ENCODE measurements around the gene NCOA7. TPM values are rescaled to one million over a fixed set of nuclear protein-coding genes. Genes with fewer than 3 reads are reported as not detected.
"Not testable (repeated sequence)": the region's sequence is repeated elsewhere in the genome, so short reads cannot be mapped to it uniquely, and the experiment has no call there.

The NCOA7 gene
- total RNA-seq, 1 donor from 2014 or later = 26.2 TPM

DNA sequence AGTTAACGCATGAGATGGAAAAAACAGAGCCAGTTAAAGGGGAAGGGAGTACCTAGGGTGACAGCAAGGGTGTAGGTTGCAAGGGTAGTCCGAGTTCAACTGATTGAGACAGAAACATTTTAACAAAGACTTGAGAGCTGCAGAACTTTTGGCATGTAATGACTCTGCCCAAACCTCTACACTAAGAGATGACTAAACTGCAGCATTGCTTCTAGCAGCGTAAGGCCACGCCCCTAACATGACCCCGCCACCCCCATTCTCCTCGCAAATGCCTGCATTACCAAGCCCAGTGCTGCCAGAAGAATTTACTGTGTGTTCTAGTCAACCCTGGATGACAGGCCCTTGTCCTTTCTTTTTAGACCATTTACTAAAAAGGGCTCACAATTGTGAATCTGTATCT, 159.5 kb downstream of the NCOA7 start:
- no peak overlapping the region for H3K4me3 Mint-ChIP-seq (ENCODE audit: unreplicated experiment)
- no peak for DNase-seq (ENCODE audit: low spot score)

DNA sequence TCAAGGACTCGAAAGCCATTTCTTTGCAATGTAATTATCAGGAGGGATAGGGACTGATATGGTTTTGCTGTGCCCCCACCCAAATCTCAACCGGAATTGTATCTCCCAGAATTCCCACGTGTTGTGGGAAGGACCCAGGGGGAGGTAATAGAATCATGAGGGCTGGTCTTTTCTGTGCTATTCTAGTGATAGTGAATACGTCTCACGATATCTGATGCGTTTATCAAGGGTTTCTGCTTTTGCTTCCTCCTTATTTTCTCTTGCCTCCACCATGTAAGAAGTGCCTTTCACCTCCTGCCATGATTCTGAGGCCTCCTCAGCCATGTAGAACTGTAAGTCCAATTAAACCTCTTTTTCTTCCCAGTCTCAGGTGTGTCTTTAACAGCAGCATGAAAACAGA, 160.0 kb downstream of the NCOA7 start:
- DNase-seq (ENCODE audit: low spot score); H3K27me3 Mint-ChIP-seq (ENCODE audit: unreplicated experiment); H3K36me3 Mint-ChIP-seq (ENCODE audit: low read depth, unreplicated experiment); H3K27ac Mint-ChIP-seq (ENCODE audit: unreplicated experiment); H3K9me3 Mint-ChIP-seq (ENCODE audit: unreplicated experiment); H3K4me3 Mint-ChIP-seq (ENCODE audit: unreplicated experiment): not testable (repeated sequence)
- peaks cover 16% of the 10 kb centered on the region for H3K4me1 Mint-ChIP-seq (ENCODE audit: unreplicated experiment)

More for the DNA sequence above, 159.5 kb downstream of the NCOA7 start:
- no peak overlapping the region for H3K27ac Mint-ChIP-seq (ENCODE audit: unreplicated experiment)
- no peaks in the 10 kb centered on the region for H3K9me3 Mint-ChIP-seq (ENCODE audit: unreplicated experiment)
- H3K27me3 Mint-ChIP-seq (ENCODE audit: unreplicated experiment) = no peaks in the 10 kb centered on the region
- H3K36me3 Mint-ChIP-seq (ENCODE audit: low read depth, unreplicated experiment) = peaks cover 5% of the 10 kb centered on the region
- peaks cover 19% of the 10 kb centered on the region for H3K4me1 Mint-ChIP-seq (ENCODE audit: unreplicated experiment)
- TF ChIP-seq, protein P1, sequence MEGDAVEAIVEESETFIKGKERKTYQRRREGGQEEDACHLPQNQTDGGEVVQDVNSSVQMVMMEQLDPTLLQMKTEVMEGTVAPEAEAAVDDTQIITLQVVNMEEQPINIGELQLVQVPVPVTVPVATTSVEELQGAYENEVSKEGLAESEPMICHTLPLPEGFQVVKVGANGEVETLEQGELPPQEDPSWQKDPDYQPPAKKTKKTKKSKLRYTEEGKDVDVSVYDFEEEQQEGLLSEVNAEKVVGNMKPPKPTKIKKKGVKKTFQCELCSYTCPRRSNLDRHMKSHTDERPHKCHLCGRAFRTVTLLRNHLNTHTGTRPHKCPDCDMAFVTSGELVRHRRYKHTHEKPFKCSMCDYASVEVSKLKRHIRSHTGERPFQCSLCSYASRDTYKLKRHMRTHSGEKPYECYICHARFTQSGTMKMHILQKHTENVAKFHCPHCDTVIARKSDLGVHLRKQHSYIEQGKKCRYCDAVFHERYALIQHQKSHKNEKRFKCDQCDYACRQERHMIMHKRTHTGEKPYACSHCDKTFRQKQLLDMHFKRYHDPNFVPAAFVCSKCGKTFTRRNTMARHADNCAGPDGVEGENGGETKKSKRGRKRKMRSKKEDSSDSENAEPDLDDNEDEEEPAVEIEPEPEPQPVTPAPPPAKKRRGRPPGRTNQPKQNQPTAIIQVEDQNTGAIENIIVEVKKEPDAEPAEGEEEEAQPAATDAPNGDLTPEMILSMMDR (IDR thresholded peaks at IDR 0.05; ENCODE audit: unreplicated experiment) = no peak

DNA sequence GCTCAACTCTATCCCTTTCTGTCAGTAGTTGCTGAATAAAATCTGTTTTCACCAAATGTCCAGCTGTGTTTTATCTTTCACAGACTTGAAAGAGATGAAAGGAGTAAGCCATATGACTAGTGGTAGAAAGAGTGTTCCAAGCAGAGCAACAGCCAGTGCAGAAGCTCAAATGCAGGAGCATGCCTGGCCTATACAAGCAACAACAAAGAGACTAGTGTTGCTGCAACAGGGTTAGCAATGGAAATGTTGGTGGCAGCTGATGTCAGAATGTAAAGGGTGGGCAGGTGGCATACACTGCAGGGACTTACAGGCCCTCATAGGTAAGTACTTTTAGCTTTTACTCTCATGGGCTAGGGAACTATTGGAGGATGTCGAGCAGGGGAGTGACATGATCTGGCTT, 160.6 kb downstream of the NCOA7 start:
- peaks cover 10% of the 10 kb centered on the region for H3K4me1 Mint-ChIP-seq (ENCODE audit: unreplicated experiment)
- H3K9me3 Mint-ChIP-seq (ENCODE audit: unreplicated experiment) = no peaks in the 10 kb centered on the region
- H3K27me3 Mint-ChIP-seq (ENCODE audit: unreplicated experiment) = no peaks in the 10 kb centered on the region
- TF ChIP-seq, protein P1 (IDR thresholded peaks at IDR 0.05; ENCODE audit: unreplicated experiment) = no peak
- peaks cover 5% of the 10 kb centered on the region for H3K36me3 Mint-ChIP-seq (ENCODE audit: low read depth, unreplicated experiment)
- DNase-seq (ENCODE audit: low spot score) = no peak
- no peak overlapping the region for H3K4me3 Mint-ChIP-seq (ENCODE audit: unreplicated experiment)
- H3K27ac Mint-ChIP-seq (ENCODE audit: unreplicated experiment) = no peak overlapping the region

DNA sequence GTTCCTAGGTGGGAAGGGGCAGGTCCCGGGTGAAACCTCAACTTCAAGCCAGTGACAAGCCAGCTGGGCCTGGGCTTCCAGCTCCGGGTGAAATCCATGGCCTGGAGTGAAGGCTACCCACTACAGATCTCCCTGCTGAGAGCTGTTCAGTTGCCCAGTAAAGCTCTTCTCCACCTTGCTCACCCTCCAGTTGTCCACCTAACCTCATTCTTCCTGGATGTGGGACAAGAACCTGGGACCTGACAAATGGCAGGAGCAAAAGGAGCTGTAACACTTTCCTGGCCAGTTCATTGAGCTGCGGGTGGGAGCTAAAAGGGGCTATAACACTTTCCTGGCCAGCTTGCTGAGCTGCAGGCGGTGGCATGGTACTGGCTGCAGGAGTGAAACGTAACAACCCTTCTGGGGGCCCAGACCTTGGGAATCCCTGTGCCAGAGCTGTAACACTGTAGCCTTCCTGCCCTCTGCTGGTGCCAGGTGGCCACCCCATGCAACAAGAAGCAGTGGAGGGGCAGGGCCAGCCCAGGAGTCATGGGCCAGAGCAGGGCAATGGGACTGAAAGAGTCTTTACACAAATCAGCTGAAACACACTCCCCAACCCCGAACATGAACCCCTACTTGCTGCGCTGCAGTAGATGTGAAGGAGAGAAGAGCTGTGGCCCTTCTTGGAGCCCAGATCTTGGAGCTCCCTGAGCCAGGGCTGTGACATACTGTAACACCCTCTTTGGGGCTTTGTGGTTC, 162.2 kb downstream of the NCOA7 start:
- no peaks in the 10 kb centered on the region for H3K27me3 Mint-ChIP-seq (ENCODE audit: unreplicated experiment)
- H3K4me1 Mint-ChIP-seq (ENCODE audit: unreplicated experiment) = peaks cover 10% of the 10 kb centered on the region
- H3K27ac Mint-ChIP-seq (ENCODE audit: unreplicated experiment) = no peak overlapping the region
- H3K4me3 Mint-ChIP-seq (ENCODE audit: unreplicated experiment) = no peak overlapping the region
- H3K9me3 Mint-ChIP-seq (ENCODE audit: unreplicated experiment) = no peaks in the 10 kb centered on the region
- peaks cover 5% of the 10 kb centered on the region for H3K36me3 Mint-ChIP-seq (ENCODE audit: low read depth, unreplicated experiment)
- no peak for DNase-seq (ENCODE audit: low spot score)
- TF ChIP-seq, protein P1 (IDR thresholded peaks at IDR 0.05; ENCODE audit: unreplicated experiment) = no peak

DNA sequence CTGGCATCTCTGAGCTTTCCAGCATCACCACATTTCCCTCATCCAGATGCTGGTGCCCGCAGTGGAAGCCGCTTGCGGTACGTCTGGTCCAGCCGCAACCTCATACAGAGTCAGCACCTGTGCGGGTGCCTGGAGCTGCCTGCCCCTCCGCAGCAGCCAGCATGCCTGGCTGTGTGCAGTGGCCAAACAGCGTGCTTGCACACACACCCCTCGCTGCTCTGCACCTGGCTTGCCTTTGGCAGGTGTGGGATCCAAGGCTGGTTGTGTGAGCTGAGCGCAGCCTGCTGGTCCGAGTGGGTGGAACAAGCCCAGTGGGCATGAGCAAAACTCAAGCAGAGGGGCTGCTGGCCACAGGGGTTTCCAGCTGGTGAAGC, 162.7 kb downstream of the NCOA7 start:
- no peaks in the 10 kb centered on the region for H3K27me3 Mint-ChIP-seq (ENCODE audit: unreplicated experiment)
- peaks cover 10% of the 10 kb centered on the region for H3K4me1 Mint-ChIP-seq (ENCODE audit: unreplicated experiment)
- TF ChIP-seq, protein P1 (IDR thresholded peaks at IDR 0.05; ENCODE audit: unreplicated experiment) = no peak
- DNase-seq (ENCODE audit: low spot score) = no peak
- H3K4me3 Mint-ChIP-seq (ENCODE audit: unreplicated experiment) = no peak overlapping the region
- no peak overlapping the region for H3K27ac Mint-ChIP-seq (ENCODE audit: unreplicated experiment)
- peaks cover 5% of the 10 kb centered on the region for H3K36me3 Mint-ChIP-seq (ENCODE audit: low read depth, unreplicated experiment)
- H3K9me3 Mint-ChIP-seq (ENCODE audit: unreplicated experiment) = no peaks in the 10 kb centered on the region

Measured in endothelial cell (in vitro differentiated cells).